Activated CD8-positive, alpha-beta memory T cell treated with anti-CD3 and anti-CD28 coated beads for 48 hours (primary cell): Measurements from ENCODE around the gene ARHGAP8.

ENCODE experiments used
- DNase-seq, 3 experiments: peaks; one replicate each; pipeline ENCODE4 v3.0.0-alpha.2; 2020; ENCODE audit warnings: low read depth in 2 of 3, low spot score in 2 of 3

The ARHGAP8 gene

DNA sequence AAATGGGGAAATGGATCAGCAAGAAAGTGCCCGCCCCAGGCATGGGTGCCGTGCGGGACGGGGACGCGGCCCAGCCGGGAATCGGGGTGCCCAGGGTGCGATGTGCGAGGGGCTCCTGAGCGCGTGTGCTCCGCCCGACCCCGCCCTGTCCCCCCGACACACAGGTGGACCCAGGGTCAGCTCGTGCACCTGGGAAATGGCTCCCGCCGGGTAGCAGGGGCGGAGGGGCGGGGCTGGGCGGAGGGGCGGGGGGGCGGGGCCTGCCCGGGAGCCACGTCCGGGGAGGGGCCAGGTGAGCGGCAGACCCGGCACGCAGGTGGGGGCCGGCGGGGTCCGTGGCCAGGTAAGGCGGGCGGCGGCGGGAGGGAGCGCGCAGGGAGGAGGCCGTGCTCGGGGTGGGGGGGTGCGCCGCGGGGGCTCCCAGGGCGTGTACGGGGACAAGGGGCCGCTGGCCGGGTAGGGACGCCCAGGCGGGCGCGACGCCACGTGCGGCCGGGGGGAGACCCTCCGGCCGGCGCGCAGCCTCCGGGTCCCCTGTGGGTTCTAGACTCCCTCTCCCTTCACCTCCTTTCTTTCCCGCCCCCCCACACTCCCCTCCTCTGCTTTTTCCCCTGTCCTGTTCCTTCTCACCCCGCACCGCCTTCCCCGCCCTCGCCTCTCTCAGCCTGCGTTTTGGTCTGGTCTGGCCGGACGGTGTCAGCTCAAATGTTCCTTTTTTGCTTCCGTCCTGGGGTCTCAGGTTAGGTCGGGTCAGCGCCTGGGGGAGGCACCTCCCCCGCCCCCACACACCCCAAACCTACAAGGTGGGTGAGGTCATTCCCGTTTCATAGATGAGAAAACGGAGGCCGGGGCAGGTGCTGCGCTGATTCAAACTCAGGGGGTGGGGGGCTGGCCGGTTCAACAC lies at the start of gene ARHGAP8:
Gene ARHGAP8 (plus strand): TSS at position 291 of the 904 bp plus-strand sequence. CDS start 33,953 bp downstream, outside the sequence.
- DNase-seq: no peak

DNA sequence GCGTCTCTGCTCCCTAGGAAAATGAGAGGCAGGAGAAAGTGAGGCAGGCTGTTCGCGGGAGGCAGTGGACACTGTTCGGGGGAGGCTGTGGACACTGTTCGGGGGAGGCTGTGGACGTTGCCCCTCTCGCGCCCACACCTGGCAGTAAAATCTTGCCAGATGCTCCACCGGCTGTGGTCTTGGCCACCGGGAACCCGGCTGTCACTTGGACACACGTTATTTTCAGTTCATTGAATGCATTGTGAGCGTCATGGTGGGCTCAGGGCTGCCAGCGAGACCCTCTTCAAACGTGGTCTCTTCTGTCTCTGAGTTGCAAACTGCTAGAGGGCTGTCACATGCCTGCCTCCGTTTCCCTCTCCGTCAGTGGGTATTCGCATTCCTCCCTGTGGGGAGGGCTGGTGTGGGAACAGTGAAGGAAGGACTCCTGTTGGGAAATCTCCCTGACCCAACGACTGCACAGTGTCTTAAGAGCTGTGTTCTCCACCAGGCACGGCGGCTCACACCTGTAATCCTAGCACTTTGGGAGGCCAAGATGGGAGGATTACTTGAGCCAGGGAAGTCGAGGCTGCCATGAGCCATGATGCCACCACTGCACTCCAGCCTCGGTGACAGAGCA lies 49.0 kb upstream of the ARHGAP8 start:
- DNase-seq: no peak

DNA sequence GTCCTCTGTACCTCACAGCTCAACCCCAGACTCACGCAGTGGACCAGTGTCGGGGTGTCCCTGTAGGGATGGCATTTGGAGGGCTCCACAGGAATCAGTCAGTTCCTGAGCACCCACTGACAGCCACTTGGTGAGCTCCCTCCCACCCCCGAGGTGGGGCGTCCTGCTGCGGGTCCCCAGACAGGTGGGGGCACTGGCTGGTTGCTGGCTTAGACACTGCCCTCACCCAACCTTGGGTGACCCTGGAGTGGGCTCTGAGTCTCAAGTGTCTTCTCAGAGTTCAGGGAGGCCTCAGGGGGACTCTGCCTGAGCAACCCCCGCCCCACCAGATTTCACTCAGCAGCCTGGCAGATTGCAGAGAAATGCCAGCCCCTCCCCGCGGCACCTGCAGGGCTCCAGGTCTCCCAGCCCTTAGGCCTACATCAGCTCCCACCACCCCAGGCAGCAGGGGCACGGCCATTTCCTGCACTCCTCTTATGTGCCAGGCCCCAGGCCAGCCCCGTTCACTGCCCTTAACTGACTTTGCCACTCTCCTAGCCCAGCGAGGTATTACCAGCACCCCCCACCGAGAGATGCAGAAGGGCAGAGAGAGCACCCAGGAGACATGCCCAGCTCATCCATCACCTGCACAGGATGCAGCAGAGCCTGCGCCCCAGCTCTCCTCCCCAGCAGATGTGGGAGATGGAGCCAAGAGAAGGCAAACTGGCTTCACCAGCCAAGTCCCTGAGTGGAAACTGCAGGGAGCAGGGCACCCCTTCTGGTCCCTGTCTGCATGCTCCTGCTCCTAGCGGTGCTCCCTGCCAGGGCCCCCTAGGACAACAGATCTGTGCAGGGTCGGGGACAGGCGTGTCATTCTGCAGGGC lies 48.0 kb upstream of the ARHGAP8 start:
- DNase-seq: no peak

DNA sequence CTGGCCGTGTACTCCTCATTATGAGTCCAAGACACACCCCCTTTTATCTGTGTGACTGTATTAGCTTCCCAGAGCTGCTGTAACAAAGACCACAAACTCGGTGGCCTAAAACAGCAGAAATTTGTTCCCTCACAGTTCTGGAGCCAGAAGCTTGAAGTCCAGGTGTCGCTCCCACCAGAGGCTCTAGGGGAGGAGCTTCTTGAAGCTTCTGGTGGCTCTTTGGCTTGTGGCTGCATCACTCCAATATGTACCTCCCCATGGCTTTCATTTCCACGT lies 47.4 kb upstream of the ARHGAP8 start:
- DNase-seq: no peak

DNA sequence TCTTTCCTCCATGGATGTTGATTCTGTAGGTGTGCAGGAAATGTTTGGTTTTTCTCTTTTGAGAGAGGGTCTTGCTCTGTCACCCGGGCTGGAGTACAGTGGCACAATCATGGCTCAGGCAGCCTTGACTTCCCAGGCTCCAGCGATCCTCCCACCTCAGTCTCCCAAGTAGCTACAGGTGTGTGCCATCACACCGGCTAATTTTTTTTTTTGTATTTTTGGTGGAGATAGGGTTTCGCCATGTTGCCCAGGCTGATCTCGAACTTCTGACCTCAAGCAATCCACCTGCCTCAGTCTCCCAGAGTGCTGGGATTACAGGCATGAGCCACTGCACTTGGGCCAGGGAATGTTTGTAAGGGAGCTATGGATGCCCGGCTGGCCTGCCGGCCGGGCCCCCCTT lies 45.9 kb upstream of the ARHGAP8 start:
- no peak for DNase-seq

DNA sequence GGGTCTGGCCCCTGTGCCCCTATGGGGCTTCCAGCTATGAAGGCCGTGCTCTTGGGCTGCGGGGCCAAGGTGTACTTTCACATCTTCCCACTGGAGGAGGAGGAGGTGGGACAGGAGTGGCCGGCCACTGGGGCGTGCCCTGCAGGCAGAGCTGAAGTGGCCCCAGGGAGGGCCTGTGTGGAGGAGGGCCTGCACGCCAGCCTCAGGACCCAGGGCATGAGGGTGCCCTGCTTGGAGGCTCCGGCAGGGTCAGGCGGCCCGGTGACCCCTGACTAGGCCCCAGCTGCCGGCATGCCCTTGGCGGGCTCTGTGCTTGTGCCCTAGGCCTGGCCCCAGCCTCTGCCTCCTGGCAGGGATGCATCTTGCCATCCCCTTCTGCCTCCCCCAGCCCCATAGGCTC lies 45.2 kb upstream of the ARHGAP8 start:
- DNase-seq: no peak

DNA sequence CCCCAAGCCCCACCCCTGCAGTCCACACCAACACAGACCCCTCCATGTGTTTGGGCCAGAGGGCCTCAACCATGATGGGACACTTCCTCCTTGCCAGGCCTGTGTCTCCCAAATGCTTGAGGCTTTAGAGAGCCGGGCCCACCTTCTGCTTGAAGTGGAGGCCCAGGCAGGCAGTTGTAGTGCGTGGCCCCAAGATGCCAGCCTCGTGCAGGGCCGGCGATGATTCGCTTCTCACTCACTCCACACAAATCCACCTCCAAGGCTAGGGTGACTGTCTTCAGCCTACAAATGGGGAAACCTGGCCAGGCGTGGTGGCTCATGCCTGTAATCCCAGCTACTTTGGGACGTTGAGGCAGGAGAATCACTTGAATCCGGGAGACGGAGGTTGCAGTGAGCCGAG lies 44.6 kb upstream of the ARHGAP8 start:
- DNase-seq: no peak

DNA sequence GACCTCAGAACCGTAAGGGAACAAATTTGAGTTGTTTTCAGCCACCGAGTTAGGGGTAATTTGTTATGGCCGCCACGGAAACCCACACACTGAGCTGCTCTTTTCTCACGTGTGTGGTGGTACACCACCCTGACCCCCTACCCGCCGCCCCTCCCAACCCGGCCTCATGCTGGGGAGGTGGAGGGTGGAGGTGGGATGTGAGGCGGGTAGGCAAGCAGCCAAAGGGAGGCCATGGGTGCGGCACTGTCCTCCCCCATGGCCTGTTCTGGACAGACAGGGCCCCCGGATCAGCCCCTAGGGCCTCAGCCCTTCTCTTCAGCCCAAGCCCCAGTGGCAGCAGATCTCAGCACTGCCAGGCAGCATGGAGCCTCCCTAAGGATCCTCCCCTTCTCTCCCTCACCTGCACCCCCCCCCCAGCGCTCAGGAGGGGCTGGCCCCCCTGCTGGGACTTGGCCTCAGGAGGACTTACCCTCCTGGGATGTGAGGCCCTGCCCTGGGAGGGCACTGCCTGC lies 42.4 kb upstream of the ARHGAP8 start:
- no peak for DNase-seq

DNA sequence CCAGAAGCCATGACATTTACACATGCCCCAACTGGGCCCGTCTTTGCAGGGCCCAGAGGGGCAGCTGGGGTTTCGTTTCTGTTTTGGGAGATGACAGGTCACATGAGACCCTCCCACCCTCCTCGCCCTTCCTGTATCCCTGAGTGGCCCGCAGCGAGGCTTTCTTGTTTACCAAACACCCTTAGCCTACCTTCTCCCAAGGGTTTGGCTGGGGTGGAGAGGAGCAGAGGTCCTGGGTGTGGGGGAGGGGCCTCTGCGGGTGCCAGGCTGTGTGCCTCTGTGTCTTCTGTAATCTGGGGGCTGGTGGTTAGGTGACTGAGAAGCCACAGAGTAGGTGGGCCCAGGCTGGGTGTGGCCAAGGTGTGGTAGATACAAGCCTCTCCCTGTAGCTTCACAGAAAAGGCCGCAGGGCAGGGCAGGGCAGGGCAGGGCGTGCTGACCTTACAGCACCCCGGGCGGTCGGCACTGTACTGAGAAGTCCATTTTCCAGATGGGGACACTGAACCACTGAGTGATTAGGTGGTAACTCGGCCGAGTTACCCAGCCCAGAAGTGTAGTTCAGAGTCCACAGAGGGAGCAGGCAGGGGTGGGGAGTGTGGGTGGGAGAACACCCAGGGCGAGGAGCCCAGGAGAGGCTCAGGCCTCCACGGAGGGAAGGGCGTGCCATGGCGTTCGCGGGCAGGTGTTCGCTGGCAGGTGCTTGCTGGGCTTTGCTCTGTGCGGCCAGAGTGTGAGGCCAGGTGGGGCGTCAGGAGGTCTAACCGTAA lies 41.7 kb upstream of the ARHGAP8 start:
- no peak for DNase-seq

DNA sequence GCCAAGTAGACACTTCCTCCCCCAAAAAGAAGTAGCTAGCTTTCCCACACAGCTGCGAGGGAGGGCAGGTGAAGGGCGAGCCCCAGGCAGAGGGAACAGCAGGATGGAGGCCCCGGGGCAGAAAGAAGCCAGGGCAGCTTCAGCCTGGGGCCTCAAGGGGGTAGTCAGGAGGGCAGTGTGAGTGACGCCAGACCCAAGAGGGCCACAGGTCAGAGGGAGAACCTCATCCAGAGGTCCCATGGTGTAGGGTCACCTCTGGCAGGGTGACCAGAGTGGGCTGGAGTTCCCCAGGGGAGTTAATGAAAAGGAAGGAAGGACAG lies 41.2 kb upstream of the ARHGAP8 start:
- DNase-seq: no peak

DNA sequence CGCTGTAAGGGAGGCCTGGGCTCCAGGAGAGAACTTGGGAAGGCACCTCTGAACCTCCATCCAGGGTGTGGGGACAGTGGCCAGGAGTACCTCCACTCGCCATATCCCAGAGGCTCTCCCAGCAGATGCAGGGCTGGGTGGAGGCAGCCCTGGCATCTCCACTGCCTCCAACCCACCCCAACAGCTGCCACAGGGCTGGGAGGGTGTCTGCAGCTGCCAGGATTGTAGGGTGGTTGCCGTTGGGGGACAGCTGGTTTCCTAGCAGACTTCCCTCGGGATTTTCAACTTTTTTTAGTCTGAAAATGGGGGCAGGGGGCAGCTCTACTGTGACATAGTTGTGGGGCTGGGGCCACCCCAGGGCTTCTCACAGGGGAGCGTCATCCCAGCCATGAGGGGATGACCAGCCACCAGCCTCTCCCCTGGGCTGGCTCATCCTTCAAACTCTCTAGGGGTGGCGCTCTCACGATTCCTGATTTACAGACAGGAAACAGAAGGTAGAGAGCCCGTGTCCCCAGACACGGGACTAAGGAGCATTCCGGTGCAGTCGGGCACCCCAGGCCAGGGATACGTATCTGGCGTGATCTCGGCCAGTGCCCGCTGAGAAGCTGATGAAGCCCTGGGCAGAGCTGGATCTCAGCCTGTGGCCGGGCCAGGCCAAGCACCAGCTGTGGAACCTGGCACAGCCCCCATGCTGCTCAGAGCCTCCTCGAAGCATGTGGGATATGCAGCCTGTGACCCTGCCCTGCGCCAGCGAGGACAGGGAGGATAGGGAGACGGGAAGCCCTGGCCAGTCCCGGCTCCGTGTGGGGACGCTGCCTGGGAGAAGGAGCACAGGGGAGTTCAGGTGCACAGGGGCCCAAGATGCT lies 40.5 kb upstream of the ARHGAP8 start:
- no peak for DNase-seq

DNA sequence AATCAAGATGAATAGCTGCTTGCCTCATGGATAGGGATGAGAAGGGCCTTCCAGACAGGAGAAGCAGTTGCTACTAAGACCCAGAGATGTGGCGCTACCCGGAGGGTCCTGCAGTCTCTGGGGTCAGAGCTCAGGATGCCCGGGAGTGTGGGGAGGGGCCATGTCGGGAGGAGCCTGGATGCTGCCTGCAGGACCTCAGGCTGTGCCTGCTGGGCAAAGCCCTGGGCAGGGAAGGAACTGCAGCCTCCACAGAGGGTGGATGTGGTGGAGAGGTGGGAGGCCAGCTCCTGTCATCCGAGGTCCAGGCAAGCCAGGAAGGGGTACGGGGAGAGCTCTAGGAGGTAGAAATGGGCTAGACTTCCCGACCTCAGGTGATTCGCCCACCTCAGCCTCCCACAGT lies 39.4 kb upstream of the ARHGAP8 start:
- DNase-seq: no peak

DNA sequence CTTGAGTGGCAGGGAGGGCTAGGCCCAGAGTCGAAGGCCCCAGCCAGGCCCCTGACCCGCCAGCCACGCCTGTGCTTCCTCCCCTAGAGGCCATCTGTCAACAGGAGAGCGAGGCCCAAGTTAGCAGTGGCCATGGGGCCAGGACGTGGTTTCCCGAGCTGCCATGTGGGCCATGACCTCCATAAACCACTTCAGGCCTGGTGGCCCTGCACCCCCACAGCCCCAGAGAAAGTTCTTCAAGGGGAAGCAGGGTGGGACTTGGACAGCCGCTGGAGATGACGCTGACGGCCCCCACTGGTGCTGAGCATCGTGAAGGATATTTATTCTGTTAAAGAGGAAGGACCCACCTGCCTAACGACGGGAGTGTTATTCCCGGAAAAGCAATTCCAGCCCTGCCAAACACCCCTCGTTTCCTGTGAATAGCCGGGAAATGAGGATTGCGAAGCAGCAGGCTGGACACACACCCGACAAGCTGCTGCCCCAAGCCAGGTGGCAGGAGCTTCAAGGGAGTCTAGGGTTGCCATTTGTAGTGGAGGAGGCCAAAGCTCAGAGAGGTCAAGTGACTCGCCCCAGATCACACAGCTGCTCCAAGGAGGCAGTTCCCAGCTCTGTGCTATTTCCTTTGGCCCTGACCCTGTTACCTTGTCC lies 37.5 kb upstream of the ARHGAP8 start:
- no peak for DNase-seq

DNA sequence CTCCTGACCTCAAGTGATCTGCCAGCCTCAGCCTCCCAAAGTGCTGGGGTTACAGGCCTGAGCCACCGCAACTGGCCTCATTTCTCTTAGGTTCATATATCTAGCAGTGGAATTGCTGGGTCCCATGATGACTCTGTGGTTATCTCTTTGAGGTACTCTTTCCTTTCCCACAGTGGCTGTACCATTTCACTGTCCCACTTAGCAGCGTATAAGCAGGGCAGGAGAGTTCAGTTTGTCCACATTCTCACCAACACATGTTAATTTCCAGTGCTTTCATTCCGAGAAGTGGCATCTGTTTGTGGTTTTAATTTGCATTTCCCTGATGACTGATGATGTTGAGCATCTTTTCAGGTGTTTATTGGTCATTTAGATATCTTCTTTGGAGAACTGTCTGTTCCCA lies 34.0 kb upstream of the ARHGAP8 start:
- DNase-seq: no peak

DNA sequence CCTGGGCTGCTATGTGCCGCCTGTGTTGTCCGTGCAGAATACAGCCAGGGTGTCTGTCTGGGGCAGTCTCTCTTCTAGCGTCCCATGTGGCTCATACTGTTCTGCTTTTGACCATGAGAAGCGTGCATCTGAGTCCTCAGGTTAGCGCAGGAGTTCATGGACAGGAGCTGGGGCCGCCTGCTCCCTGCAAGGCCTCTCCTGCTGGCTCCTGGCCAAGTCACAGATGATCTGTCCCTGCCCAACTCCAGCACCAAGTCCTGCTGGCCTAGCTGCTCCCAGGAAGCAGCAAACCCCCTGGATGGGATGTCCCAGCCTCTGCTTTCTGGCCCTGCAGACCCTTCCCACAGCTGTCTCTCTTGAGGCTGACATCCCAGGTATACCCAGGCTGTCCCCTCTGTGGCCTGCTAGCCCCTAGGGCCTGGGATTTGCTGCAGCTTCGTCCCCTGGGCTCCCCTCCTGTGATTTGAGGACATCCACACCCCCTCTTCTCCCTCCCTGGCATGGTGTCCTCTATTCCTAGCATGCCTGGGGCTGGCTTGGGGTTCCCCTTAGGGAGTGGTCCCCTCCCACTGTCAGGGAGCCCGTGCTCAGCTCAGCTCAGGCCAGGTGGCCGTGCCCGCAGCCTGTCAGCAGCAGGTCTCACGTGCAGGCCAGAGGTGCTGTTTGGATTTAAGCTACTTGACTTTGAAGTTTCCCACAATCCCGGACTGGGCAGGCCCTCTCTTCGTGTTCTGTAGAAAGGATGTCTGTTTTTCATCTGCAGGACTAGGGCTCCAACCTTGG lies 32.6 kb upstream of the ARHGAP8 start:
- no peak for DNase-seq

DNA sequence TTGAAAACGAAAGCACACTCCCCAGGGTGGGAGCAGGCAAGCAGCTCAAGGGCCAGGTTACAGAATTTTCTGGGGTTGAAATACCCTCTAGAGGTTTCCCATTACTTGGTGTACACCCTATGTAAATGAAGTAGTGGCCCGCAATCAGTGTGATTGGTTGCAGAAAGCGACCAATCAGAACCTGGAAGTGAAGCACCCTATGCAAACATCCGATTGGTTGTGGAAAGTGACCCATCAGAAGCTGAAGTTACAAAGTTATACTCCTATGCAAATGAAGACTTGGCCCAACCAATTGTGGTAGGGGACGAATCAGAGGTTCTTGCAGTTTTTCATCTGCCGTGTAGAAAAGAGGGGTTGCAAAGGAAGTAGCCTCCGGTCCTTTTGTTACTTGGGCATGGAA lies 31.2 kb upstream of the ARHGAP8 start:
- no peak for DNase-seq

DNA sequence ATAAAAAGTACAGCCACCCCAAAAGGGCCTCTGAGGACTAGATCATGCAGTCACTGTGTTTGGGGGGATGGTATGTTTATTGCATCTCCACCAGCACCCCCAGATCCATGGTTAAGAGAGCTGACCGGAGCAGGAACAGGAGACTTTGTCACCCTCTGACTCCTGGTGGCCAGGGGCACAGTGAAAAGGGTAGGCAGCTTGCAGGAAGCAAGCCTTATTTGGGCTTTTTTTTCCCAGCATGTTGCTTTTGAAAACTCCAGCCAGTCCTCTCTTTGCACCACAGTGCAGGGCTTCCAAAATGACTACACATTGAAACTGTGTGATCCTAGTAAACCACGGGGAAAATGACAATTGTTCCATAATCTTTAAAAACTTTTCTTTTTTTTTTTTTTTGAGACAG lies 29.8 kb upstream of the ARHGAP8 start:
- DNase-seq: no peak

DNA sequence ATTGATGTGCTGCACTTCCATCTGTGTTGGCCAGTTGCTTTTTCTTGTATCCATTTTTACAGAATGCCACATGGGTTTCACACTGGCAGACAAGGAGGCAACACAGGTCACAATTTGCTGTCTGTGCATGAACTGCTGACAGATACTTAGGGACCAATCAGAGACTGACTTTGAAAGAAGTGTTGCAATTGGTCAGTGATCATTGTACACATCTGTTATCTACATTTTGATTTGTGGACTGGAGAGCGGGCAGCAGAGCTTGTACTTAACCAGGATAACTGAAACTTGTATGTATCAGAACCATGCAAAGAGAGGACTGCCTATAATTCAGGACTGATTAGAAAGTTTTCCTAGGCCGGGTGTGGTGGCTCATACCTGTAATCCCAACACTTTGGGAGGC lies 28.6 kb upstream of the ARHGAP8 start:
- DNase-seq: no peak

DNA sequence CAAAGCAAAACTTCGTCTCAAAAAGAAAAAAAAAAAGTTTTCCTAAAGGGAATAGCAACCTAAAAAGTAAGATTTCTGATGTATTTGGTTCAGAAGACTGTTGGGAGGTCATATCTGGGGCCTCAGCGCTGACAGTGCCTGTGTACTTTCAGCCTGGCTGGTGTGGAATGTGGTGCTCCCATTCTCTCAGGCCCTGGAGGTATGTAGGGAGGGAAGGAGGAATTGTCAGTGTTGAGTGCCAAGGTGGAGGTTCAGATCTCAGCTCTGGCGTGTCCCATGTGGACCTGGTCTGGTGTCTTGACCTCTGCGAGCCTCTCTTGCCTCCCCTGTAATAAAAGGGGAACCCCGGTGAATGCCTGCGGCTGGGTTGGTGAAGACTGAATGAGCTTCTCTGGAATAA lies 28.0 kb upstream of the ARHGAP8 start:
- DNase-seq: no peak
